T47D (cell line): ENCODE measurements around the gene WDR62.
"Not testable (repeated sequence)": the region's sequence is repeated elsewhere in the genome, so short reads cannot be mapped to it uniquely, and the experiment has no call there.

Experiments
- DNase-seq, 2 experiments: peaks; one replicate each; pipeline versions ENCODE4 v3.0.0 to v3.0.0-alpha.2; 2011 to 2012; ENCODE audit warnings: low read depth in 1 of 2, low spot score in 1 of 2
- JUND ChIP-seq: IDR thresholded peaks from 2 replicates; pipeline ENCODE4 v1.6.1; 2012; ENCODE audit warnings: low read depth
- in situ Hi-C: cut with HindIII; loops from 2 replicates; pipeline ENCODE4 v1.10.0; 2016; ENCODE audit warnings: low sequenced_read_pairs, low pct_unique_long_range_greater_than_20kb

The WDR62 gene

DNA sequence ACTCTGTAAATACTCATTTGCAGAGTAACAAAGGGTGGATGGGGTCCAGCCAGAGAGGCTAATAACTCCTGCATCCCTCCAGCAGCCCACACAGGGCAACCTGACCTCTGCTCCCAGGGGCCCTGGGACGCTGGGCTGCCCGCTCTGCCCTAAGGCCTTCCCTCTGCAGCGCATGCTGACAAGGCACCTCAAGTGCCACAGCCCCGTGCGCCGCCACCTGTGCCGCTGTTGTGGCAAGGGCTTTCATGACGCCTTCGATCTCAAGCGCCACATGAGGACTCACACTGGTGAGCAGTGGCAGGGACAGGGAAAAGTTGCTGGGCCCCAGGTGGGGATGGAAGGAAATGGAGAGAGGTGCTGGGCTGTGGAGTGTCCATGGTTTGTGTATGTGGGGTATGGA lies 58.0 kb downstream of the WDR62 start:
- no peak for TF ChIP-seq JUND
- DNase-seq: no peak
- in situ Hi-C loops: no loop called here

DNA sequence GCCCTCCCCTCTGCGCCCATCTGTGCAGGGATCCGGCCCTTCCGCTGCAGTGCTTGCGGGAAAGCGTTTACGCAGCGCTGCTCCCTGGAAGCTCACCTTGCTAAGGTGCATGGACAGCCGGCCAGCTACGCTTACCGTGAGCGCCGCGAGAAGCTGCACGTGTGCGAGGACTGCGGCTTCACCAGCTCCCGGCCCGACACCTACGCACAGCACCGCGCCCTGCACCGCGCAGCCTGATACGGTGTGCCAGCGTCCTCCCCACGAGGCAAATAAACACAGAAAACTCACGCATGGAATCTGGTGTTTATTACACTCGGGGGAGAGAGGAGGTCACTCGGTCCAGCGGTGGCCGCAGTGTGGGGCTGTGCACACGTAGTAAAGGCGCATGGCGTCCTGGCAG lies 58.7 kb downstream of the WDR62 start:
- in situ Hi-C loops: no loop called here
- TF ChIP-seq JUND: no peak
- DNase-seq: no peak

DNA sequence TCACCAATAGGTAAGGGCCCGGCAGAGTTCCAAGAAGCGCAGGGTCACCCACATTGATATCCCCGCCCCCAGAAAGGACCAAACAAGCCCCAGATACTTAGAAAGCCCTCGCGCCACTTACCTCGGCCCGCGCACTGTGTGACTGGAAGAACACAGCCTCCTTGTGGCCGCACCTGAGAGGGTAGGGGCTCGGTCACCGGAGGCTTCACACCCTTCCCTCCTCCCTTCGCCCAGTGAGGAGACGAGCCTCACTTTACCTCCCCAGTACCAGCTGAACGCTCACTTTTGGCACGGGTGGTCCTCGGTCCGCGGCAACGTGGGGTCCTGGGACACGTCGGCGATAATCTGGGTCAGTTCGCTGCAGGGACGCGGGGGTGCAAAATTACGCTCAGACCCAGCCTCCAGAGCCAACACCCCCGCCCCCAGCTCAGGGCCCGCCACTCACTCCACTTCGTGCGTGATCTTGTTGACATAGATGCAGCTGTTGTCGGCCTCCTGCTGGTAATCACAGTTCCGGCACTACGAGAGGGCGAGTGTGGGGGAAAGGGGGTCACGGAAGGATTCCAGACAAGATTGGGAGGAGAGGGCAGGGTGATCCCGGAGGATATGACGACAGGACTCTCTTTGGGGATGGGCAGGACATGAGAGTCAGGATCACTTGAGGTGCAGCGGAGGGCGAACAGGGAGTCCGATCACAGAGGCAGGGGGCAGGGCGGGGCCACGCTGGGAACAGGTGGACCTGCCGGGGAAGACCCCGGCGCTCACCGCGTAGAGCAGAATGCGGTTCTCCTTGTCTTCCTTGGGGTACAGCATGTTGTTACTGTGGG lies 59.4 kb downstream of the WDR62 start:
- no peak for TF ChIP-seq JUND
- DNase-seq: peak in 1 of 2 experiments; percentile 30
- in situ Hi-C loops: no loop called here

DNA sequence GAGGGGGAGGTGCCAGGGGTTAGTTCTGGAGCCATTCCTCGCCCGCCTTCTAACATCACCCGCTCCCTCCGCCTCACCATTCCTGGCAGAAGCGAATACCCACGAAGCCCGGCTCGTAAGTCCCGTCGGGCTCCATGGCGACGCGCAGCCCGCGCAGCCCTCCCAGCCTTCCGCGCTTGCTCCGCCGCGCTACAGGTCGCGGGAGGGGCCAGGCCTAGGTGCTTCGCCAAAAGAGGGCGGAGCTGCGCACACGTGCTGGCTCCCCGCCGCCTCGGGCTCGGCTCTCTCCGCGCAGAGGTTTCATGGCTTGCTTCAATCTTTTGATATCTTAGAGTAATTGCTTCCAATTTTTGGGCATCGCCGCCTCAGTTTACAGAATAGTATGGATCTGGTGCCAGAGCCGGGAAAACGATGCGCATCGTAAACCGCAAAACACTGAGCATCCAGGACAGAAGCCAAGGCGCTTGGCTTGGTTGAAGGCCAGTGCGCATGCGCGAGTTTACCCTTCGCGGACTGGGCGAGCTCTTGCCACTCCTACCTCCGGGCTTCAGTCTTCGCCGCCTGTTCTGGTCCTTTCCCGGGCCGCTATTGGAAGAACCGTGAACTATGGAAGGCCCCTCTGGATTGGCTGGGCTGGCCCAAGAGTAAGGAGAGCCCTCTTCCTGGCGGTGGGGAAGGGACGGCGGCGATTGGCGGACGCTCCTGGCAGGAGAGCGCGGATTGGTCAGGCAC lies 60.2 kb downstream of the WDR62 start, which contains the start of gene POLR2I:
POLR2I (minus strand) TSS at position 155 of the 732 bp plus-strand sequence; CDS start at position 136, 19 bp downstream.
- in situ Hi-C loops: no loop called here
- peak; percentile 90 to 99 for DNase-seq
- TF ChIP-seq JUND: no peak

DNA sequence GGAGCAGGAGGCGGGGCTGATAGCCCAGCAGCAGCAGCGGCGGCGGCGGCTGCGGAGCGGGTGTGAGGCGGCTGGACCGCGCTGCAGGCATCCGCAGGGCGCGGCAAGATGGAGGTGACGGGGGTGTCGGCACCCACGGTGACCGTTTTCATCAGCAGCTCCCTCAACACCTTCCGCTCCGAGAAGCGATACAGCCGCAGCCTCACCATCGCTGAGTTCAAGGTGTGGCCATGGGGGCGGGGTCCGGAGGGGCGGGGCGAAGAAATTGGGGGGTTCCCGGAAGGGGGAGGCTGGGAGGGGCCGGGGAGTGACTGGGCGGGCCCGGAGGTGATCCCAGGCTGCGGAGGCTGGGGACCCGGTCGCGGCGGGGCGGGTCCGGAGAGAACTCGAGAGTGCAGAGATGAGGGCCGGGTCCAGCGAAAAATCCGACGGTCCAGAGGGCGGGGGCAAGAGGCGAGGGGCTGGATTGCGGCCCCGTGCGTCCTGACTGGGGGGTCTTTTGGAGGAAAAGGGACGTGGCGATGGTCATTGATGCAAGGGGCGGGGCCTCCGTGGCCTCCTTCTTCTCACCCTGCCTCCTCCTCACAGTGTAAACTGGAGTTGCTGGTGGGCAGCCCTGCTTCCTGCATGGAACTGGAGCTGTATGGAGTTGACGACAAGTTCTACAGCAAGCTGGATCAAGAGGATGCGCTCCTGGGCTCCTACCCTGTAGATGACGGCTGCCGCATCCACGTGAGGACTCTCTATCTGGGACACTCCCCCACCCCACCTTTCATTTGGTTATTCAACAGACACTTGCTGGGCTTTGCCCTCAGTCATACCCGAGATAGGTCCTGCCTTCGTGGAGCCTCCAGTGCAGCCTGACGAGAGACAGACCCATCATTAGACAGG lies 61.0 kb downstream of the WDR62 start, which contains the start of gene TBCB:
TBCB (plus strand) TSS at position 16 of the 891 bp plus-strand sequence; CDS start at position 109, 93 bp downstream.
- DNase-seq: peak in 1 of 2 experiments; percentile 38

DNA sequence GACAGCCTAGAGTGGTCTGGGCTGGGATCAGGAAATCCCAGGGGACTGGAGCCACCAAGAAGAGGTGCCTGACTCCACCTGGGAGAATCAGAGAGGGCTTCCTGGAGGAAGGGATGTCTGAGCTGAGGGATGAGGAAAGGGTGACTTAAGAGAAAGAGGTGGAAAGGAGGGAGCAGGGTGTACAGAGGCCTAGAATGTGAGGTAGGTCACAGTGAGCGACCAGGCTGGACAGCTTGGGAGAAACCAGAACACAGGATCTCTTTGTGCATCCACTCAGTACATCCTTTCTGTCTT lies 61.6 kb downstream of the WDR62 start:
- TF ChIP-seq JUND: no peak
- no peak for DNase-seq
- in situ Hi-C loops: no loop called here

More for the DNA sequence above, 61.0 kb downstream of the WDR62 start, which contains the start of gene TBCB:
- in situ Hi-C loops: no loop called here
- TF ChIP-seq JUND: no peak

DNA sequence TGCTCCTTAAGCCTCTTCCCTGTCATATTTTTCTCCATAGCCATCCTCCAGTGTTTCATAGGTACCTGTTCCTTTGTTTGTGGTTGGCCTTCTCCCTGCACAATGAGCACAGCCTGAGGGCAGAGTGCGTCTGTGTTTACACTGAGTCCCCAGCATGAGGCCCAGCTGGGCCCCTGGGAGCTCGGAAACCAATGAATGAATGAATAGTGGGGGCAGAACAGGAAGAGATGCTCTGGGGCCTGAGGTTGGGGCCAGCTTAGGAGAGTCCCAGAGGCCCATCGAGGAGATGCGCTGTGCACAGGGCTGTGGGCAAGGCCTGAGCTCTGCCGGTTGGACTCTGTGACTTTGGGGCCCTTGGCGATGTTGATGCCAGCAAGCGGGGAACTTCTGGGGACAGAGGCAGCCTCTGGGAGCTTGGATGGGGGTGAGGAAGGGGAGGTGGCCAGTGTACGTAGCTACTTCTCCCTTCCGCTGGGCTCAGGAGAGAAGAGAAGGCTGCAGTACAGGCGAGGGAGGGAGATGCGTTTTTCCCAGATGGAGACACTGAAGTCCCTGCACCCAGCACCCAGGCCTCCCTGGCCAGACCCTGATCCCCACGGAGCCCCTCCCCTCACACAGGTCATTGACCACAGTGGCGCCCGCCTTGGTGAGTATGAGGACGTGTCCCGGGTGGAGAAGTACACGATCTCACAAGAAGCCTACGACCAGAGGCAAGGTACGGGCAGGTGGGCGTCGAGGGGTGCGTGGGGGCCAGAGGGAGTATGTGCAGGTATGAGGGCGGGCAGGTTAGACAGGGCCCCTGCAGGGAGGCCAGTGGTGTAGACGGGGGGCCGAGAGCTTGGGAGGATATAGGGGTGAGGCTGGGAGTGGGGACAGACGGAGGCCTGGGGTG lies 65.6 kb downstream of the WDR62 start:
- TF ChIP-seq JUND: no peak
- no peak for DNase-seq
- in situ Hi-C loops: no loop called here

DNA sequence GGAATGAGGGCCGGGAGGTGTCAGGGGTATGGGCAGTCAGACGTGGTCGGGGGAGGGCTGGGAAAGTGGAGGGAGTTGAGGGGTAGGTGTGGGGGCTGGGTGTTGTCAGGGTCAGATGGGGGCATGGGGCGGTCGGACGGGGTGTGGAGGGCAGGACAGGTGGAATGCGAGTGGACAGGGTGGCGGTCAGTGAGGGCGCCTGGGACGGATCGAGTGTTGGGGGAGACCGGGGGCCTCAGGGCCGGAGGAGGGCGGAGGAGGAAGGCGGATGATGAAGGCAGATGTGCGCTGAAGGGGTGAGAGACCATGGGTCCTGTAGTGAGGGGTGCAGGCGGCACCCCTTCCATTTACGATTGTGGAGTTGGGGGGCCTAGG lies 66.3 kb downstream of the WDR62 start:
- in situ Hi-C loops: no loop called here
- no peak for TF ChIP-seq JUND
- no peak for DNase-seq

DNA sequence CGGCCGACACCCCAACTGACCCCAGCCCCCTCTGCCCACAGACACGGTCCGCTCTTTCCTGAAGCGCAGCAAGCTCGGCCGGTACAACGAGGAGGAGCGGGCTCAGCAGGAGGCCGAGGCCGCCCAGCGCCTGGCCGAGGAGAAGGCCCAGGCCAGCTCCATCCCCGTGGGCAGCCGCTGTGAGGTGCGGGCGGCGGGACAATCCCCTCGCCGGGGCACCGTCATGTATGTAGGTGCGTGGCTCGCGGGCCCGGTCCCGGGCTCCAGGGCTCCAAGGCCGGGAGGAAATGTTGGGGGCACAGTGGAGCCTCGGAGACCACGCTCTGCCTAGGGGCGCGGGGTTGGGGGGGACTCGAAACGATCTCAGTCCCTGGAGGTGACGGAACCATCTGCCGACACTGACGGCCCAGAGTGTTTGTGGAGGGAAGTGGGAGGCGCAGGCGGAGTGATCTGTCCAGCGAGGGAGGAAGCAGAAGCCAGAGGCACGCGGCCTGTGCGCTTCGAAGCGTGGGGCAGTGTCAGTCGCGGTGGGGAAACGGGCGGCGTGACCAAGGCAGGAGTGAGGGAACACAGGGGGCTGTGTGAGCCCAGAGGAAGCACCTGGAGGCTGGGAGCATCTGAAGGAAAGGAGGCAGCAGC lies 66.9 kb downstream of the WDR62 start:
- in situ Hi-C loops: no loop called here
- TF ChIP-seq JUND: no peak
- DNase-seq: no peak

DNA sequence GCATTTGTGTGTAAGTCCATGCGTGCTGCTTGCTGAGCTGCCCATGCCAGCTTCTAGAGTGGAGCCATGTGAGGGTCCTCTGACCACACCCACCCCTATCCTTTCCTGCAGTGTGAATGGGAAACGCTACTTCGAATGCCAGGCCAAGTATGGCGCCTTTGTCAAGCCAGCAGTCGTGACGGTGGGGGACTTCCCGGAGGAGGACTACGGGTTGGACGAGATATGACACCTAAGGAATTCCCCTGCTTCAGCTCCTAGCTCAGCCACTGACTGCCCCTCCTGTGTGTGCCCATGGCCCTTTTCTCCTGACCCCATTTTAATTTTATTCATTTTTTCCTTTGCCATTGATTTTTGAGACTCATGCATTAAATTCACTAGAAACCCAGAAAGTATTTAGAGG lies 70.9 kb downstream of the WDR62 start:
- DNase-seq: no peak
- in situ Hi-C loops: no loop called here
- no peak for TF ChIP-seq JUND

DNA sequence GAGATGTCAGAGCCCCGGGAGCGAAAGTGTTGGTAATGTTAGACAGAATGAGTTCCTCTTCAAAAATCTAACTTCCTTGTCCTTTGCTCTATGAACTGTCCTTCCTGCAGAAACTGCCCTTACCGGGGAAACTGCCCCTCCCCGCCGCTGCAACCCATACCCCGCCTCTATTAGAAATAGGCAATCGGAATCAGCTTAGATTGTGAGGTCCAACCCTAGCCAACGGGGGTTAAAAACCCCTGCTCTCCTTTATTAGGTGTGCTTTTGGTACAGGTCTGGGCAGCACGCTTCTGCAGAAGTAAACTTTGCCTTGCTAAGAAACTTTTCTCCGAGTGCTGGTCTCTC lies 73.7 kb downstream of the WDR62 start:
- no peak for TF ChIP-seq JUND
- DNase-seq: peak in 1 of 2 experiments; percentile 13
- in situ Hi-C loops: no loop called here

DNA sequence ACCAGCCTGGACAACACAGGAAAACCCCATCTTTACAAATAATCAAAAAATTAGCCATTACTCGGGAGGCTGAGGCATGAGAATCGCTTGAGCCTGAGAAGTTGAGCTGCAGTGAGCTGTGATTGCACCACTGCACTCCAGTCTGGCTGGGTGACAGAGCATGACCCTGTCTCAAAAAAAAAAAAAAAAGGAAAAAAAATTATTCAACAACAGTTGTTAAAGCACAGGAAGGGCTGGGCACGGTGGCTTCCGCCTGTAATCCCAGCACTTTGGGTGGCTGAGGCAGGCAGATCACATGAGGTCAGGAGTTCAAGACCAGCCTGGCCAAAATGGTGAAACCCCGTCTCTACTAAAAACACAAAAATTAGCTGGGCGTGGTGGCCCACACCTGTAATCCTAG lies 76.5 kb downstream of the WDR62 start:
- DNase-seq, in situ Hi-C loops: not testable (repeated sequence)

DNA sequence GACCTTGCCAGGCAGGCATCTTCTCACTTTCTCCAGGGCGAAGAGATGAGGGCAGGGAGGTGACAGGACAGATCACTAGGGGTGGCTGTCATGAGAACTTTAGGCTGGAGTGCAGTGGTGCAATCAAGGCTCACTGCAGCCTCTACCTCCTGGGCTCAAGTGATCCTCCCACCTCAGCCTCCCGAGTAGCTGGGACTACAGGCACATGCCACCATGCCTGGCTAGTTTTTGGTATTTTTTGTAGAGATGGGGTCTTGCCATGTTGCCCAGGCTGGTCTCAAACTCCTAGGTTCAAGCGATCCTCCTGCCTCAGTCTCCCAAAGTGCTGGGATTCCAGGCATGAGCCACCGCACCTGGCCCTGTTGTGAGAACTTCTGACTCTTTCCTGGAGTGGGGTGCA lies 80.2 kb downstream of the WDR62 start:
- in situ Hi-C loops, DNase-seq: not testable (repeated sequence)
